Fibroblast of skin of left biceps (primary cell): ENCODE measurements around the gene EPB41L2.
"Not testable (repeated sequence)": the region's sequence is repeated elsewhere in the genome, so short reads cannot be mapped to it uniquely, and the experiment has no call there.

Experiments
- DNase-seq, 2 experiments: peaks; one replicate each; pipeline ENCODE4 v3.0.0-alpha.2; 2013; ENCODE audit warnings: low read depth in 2 of 2

Gene EPB41L2

DNA sequence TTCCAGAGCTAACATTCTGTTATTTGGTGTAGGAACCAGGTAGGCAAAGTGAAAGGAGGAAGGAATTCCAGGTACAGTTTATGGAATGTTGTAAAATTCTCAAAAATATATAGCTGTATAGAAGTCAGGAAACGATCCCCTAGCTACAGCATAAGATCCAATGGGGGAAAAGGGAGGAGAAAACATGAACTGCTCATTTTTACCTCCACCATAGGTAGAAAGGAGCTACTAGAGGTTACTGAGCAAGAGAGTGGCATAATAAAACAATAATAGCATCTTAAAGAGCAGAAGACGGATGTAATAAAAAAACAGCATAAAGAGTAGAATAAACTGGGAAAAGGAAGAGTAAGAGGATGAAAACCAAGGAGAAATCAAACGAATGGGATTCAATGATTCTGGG lies 26.9 kb downstream of the EPB41L2 start:
- no peak for DNase-seq

DNA sequence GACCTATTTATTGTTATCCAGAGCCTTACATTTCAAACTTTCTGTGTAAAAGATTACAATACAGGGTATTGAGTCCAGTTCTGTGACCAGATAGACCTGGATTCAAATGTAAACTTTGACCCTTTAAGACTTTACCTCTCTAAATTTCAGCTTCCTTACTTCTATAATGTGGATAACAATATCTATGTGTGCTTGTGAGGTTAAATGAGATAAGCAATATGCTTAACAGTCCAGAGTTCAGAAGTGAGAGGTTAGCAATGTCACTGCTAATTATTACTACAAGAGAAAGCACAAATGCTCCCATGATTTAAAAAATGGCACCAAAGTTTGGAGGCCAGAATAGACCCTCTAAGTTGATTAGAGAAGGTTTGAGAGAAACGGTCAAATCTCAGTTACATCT lies 27.5 kb downstream of the EPB41L2 start:
- no peak for DNase-seq

DNA sequence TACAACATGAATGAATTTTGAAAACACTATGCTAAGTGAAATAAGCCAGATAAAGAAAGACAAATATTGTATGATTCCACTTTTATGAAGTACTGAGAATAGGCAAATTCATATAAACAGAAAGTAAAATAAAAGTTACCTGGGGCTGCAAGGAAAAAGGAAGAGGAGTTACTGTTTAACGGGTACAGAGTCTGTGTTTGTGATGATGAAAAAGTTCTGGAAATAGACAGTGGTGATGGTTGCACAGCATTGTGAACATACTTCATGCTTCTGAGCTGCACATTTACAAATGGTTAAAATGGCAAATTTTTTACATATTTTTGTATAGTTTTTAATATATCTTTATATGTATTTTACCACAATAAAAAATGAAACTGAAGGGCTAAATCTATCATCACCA lies 29.4 kb downstream of the EPB41L2 start:
- DNase-seq: no peak

DNA sequence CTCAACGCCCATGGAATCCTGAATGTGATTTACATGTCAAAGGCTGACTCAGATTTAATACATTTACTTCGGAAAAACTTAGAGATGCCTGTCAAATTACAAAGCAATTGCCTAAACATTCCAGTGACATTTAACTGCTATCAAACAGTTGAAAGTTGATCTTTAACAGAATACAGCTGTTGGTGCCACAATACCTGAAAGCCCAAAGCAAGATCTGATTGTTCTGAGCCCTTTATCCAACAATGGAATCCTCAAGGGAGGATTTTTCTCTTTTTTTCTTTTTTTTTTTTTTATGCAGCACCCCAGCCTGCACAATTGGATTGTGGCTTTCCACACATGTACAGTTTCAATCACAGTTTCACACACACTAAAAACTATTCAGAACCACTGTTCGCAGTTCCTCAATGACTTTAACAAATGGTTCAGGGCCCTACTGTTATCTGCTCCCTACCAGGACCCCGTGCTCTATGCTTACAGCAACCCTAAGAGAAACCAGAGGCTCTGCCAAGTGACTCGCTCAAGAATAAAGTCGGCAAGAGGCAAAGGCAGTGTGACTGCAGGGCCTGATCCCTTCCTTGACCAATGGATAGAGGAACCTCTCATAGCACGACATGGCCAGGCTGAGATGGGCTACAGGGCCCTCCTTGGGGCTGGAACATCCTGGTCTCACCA lies 33.3 kb downstream of the EPB41L2 start:
- no peak for DNase-seq

DNA sequence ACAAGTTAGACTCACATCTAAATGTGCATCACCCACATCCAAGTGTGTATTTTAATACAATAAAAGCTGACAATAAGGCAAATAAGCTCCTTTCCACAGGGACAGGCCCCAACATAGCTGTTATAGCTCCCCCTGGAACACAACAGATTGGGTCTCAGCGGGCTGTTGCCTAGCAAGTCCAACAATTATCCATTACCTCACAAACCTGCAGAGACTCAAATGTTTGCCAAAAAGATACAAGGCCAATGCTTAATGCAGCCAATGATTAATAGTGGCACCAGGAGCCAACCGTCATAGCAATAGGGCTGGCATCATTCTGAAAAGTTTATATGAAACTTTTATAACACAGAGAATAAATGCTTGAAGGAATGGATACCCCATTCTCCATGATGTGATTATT lies 35.7 kb downstream of the EPB41L2 start:
- DNase-seq: no peak

DNA sequence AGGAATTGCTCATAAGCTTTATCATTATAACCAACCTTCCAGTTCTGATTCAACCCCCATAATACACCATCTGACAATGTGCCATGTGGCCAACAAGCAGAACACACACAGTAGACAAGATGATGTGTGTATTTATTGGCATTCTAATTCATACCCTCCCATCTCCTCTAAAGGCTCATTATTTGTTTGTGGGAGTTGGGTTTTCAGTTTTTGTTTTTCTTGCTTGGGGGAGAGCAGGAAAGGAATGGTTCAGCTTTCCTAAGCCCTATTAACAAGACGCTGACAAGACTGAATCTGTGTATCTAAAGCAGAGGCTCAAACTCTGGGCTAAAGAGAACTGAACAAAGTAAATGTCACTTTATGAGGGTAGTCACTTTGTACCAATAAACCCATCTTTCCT lies 36.8 kb downstream of the EPB41L2 start:
- DNase-seq: no peak

DNA sequence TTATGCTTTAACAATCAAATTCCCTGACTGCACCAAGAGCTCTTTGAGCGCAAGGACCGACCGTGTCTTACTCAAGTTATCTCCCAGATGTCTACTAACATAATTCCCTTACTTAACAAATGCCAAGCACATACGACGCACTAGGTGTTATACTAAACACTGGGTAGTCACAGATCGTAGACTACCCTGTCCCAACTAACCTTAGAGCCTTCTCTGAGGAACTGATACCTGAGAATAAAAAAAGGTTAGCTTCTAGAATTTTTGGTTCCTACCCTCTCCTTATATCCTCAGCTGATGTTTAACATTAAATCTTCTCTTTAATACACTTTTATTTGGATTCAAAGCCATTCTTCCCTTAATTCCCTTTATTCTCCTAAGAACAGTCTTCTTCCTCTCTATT lies 38.5 kb downstream of the EPB41L2 start:
- DNase-seq: no peak

DNA sequence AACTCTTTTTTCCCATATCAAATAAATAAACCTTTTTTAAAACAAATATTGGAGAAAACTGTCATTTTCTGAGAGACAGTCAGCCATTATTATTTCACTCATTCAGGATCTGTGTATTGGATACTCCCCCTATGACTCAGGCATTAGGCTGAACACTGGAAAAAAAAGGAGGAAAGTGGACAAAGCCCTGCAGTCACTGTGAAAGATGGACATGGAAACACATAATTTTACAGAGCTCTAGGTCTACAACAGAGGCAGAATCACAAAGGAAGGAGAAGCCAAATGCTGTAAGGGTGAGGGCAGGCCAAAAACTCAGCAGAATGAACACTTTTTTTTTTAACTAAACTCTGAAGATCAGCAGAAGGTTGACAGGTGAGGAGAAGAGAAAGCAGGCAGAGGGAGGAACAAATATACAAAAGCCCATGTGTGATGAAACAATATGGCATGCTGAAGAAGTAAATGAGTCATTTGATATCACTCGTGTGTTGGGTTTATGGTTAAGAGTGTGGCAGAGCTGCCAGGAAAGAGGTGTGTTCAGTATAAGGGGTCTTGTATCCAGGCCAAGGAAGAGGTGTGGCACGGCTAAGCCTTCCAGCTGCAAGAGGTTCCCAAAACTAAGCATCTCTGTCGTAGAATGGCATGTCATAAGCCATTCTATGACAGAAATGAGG lies 39.1 kb downstream of the EPB41L2 start:
- no peak for DNase-seq

DNA sequence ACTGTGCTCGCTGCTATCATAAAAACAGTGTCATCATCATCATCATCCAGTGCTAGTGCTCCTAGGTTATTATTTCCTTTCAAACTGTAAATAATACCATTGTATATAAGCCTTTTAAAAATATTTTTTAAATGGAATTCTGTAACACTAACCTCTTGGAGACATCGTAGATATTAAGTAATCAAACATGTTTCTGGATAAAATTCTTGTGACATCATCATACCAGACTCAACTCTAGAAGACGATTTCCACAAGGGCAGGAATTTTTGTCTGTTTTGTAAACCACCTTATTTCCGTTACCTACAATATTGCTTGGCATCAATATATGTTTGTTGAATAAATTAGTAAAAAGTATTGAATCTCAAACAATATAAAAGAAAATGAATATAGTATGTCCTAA lies 40.4 kb downstream of the EPB41L2 start:
- DNase-seq: no peak

DNA sequence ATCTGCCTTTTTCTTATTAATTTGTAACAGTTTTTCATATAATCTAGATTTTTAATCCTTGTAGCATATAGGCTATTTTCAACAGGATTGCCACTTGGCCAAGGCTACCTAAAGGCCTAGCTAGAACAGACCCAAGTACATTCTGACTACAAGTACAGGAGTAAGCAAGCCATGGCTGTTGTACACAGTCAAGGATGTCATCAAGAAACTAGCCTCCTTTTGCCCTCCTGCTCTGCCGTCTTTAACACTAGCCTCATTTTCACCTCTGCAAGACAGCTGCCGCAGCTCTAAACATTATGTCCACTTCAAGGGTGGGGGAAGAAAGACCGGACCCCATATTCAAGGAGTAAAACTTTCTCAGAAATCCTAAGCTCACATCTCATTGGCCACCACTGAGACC lies 45.1 kb downstream of the EPB41L2 start:
- DNase-seq: no peak

DNA sequence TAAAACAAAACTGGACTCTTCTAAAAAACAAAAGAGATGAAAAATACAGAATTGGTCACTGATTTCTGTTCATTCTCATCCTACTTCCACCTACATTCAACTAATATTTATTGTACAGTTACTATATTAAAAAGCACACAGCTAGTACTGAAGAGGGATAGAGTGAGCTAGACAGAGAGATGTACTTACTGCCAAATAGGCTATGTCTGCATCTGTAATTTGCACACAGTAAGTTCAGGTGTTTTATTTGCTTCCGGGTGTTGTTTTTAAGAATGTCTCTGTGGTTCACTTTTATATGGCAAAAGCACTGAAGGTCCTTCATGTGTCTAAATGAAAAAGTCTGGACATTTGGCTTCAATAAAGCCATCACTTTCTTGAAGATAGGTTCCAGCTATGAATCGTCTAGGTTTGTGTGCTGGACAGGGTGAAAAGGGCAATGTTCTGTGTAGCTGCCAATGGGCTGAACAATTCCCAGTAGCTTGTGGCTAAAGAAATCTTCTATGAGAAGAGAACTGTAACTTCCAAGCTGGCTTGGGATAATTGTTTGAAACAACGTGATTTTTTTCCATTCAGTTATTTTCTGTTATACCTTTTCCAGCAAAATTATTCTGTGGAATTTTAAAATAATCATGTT lies 47.3 kb downstream of the EPB41L2 start:
- DNase-seq: no peak

DNA sequence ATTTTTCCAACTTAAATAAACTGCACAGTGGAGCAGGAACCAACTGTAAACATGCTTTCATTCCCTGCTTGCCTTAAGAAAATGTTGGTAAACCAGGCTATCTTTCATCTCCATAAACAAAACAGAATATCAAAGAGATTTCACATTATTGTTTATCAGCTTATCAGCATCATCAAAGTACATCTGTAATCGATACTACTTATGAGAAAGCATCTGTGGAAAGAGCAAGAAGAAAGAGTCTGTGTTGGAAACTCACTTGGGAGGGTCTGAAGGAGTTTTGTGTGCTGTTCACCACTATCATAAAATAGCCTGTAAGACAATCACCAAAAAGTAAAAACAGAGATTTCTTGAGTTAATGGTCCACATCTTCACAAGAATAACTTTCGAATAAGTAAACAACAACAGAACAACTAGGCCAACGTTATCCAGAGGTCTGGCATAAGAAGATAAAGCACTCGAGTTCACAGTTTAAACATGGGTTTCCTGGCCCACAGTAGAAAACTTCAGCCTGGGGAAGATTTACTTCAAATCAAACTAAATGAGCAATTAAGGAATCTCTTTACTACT lies 47.9 kb downstream of the EPB41L2 start:
- DNase-seq: no peak

DNA sequence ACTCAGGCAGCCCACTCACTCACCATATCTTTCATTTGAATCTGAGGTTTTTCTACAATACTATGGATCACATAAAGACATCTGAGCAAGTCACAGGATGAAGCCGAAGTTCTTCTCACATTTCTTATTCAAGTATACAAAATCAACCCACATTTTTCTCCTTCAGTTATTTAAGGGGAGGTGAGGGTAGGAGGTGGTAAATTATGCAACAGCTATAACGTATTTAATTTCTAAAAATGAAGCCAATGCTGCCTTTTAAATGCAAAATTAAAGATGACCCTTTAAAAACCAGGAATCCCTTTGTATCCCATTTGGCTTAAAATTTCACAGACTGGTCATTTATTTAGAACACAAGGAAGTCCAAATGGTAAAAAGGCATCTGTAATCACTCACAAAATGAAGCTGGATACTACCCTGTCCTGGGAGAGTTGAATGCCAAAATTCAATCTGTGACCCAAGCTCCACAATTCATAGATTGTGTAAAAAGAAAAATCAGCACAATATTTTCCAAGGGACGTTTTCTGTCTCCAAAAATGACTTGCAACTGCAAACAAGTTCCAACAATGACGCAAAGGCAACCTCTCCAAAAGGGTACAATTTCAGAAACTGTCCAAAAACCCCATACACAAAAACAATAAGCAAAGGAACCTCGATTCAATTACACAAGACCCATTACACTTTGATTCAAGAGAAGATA lies 48.8 kb downstream of the EPB41L2 start:
- no peak for DNase-seq

DNA sequence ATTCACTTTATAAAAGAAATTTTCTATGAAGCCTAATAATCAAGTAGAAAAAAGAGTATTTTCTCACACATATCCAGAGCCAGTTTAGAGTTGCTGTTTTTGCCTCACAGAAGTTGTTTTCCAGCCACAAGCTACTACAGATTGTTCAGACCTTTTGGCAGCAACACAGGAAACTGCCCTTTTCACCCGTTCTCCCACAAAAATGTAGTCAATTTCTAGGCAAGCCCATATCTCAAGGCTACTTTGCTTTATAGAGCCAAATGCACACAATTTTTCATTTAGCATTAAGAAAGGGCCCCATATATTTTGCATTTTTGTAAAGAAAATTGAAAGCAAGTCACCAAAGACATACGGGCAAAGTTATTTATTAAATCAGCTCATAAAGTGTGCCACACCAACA lies 49.5 kb downstream of the EPB41L2 start:
- DNase-seq: peak; percentile 80 to 82

DNA sequence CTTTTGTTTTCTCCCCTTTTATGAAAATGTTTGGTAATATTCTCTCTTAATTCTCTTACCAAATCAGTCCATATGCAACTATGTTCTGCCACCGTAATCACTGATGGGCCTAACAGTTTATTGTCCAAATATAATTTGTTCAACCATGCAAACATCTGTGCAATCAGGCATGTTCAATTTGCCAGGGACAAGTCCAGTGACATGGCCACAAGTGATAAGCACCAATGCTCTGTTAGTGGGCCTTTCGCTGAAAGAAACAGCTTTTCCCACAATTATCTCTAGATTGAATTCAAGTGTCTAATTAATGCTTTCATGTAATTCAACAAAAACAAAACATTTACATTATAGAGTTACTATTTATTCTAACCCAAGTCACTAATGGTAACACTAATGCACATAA lies 53.3 kb downstream of the EPB41L2 start:
- DNase-seq: no peak

DNA sequence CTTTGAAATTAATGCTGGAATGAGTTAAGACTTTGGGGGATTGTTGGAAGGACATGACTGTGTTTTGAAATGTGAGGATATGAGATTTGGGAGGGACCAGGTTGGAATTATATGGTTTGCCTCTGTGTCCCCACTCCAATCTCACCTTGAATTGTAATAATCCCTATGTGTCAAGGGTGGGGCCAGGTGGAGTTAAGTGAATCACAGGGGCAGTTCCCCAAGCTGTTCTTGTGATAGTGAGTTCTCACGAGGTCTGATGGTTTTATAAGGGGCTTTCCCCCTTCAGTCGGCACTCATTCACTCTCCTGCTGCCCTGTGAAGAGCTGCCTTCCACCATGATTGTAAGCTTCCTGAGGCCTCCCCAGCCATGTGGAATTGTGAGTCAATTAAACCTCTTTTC lies 54.1 kb downstream of the EPB41L2 start:
- not testable (repeated sequence) for DNase-seq

DNA sequence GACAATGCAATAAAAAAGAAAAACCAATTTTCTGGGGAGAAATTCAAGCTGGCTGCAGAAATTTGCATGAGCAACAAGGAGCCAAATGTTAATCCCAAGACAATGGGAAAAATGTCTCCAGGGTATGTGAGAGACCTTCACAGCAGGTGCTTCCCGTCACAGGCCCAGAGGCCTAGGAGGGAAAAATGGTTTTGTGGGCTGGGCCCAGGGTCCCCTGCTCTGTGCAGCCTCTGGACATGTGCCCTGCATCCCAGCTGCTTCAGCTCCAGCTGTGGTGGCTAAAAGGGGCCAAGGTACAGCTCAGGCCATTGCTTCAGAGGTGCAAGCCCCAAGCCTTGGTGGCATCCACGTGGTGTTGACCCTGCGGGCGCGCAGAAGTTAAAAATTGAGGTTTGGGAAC lies 55.1 kb downstream of the EPB41L2 start:
- not testable (repeated sequence) for DNase-seq

DNA sequence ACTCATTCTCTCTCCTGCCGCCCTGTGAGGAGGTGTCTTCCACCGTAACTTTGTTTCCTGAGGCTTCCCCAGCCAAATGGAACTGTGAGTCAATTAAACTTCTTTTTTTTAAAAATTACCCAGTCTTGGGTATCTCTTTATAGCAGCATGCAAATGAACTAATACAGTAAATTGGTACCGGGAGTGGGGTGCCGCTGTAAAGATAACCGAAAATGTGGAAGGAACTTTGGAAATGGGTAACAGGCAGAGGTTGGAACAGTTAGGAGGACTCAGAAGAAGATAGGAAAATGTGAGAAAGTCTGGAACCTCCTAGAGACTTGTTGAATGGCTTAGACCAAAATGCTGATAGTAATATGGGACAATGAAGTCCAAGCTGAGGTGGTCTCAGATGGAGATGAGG lies 55.8 kb downstream of the EPB41L2 start:
- no peak for DNase-seq

DNA sequence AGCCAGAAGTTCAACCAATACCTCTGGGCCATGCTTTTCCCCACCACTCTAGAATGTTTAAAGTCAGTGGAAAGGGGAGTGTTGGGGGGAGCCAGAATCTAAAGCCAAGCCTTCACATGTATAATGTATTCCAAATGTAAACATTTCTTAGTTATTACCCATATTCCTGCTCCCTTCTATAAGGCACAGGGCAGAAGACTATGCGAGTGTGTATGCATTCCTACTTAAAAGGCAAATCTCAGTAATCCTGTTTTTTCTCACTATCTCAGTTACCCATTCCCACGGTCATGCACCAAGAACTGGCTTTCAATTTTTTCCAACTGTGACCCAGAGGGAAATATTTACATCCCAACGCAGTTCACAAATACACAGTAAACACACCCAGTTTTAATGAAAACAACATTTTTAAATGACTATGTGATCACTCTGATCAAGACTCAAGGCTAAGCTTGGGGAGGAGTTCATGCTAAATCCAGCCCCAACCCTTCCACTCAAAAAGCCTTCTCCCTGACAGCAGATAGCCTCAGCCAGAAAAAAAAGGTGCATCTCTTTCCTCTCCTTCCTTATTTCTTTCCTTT lies 57.5 kb downstream of the EPB41L2 start:
- DNase-seq: no peak

DNA sequence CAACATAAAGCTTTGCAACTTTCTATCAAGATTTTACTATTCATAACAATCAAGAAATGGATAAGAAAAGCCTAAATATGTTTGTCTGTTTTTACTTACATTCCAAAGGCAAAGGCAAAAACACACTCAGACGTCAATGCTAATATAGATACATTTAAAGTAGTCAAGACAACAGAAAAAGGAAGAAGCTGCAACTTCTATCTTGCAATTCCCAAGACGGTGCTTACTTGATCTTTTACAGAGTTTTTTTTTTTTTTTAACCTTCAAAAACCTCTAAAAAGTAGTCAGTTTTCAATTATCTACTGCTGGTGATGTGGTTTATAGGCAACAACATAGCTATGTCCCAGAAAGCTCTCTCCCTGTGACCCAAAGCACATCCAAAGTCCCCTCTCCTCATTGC lies 58.1 kb downstream of the EPB41L2 start:
- no peak for DNase-seq

DNA sequence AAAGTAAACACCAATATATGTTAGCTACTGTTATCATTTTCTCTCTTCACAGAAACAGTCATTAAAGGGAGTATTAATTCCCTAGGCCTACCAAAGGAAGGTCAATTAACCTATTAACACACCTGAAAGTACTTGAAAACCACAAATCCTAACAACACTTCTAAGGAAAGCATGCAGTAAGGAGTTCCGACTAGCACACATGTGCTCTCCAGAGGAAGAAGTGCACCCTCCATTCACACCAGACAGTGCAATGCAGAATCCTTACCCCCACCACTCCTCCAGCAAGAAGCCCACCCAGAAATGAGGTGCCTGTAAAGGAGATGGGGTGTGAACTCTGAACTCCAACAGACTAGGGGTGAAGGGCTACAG lies 58.7 kb downstream of the EPB41L2 start:
- no peak for DNase-seq
